RWPE2 (cell line): Measurements from ENCODE around the gene NET1.

Experiments used
- ATAC-seq: fragments of 200-7000 bp; cut with Tn5 transposase; 3 replicates; pipeline ENCODE4 v1.9.1; 2021; ENCODE audit warnings: low read depth
- DNase-seq: peaks from one replicate; pipeline ENCODE4 v3.0.0-alpha.2; 2020; ENCODE audit warnings: low spot score
- H3K27ac ChIP-seq: fragments of 450-650 bp; 2 replicates; pipeline ENCODE4 v1.5.1; 2017; ENCODE audit warnings: mild to moderate bottlenecking; ENCODE audit not compliant: poor library complexity, severe bottlenecking
- H3K27me3 ChIP-seq: fragments of 250-450 bp; sonication (Bioruptor Pico); 2 replicates; pipeline ENCODE4 v1.5.1; 2021; ENCODE audit warnings: mild to moderate bottlenecking, moderate library complexity; ENCODE audit not compliant: insufficient read depth, poor library complexity, severe bottlenecking
- H3K36me3 ChIP-seq: fragments of 250-450 bp; sonication (Bioruptor Pico); 2 replicates; pipeline ENCODE4 v1.5.1; 2020; ENCODE audit warnings: low read depth, mild to moderate bottlenecking, moderate library complexity
- H3K4me1 ChIP-seq: fragments of 250-450 bp; sonication (Bioruptor Pico); 2 replicates; pipeline ENCODE4 v1.5.1; 2021; ENCODE audit warnings: mild to moderate bottlenecking, moderate library complexity; ENCODE audit not compliant: insufficient read depth, poor library complexity, severe bottlenecking
- H3K4me3 ChIP-seq: fragments of 250-450 bp; sonication (Bioruptor Pico); 2 replicates; pipeline ENCODE4 v1.5.1; 2021; ENCODE audit warnings: mild to moderate bottlenecking, moderate library complexity; ENCODE audit not compliant: severe bottlenecking
- H3K9me3 ChIP-seq: fragments of 250-450 bp; sonication (Bioruptor Pico); 2 replicates; pipeline ENCODE4 v1.5.1; 2021; ENCODE audit warnings: mild to moderate bottlenecking, moderate library complexity; ENCODE audit not compliant: severe bottlenecking
- CTCF ChIP-seq: fragments of 450-650 bp; IDR thresholded peaks from one replicate; pipeline ENCODE4 v1.5.1; 2017; ENCODE audit warnings: mild to moderate bottlenecking, moderate library complexity; ENCODE audit not compliant: poor library complexity, severe bottlenecking

NET1 gene

GRCh38 chr10:5449823-5450222 is 37.5 kb downstream of the NET1 start:
- DNase-seq: no peak
- peak; percentile 79 for ATAC-seq

GRCh38 chr10:5450605-5451384 is 38.4 kb downstream of the NET1 start:
- no peaks in the 10 kb centered on the region for H3K9me3 ChIP-seq
- peaks cover 90% of the 10 kb centered on the region for H3K36me3 ChIP-seq
- peak overlapping the region; percentile 72 for H3K27ac ChIP-seq
- ATAC-seq (no peak), DNase-seq (no peak)
- TF ChIP-seq CTCF: no peak
- H3K27me3 ChIP-seq: no peaks in the 10 kb centered on the region
- H3K4me3 ChIP-seq: no peak overlapping the region
- H3K4me1 ChIP-seq: peaks cover 24% of the 10 kb centered on the region

More at GRCh38 chr10:5449823-5450222, 37.5 kb downstream of the NET1 start:
- peak overlapping the region; percentile 53 for H3K4me3 ChIP-seq
- H3K27ac ChIP-seq: peak overlapping the region; percentile 72
- no peaks in the 10 kb centered on the region for H3K9me3 ChIP-seq
- H3K4me1 ChIP-seq: peaks cover 30% of the 10 kb centered on the region
- H3K27me3 ChIP-seq: no peaks in the 10 kb centered on the region
- TF ChIP-seq CTCF: peak; percentile 12
- peaks cover 88% of the 10 kb centered on the region for H3K36me3 ChIP-seq

GRCh38 chr10:5453749-5454489 is 41.6 kb downstream of the NET1 start:
- DNase-seq (no peak), ATAC-seq (no peak)
- Histone ChIP-seq H3K27ac (no peak overlapping the region), H3K36me3 (peaks cover 99% of the 10 kb centered on the region), H3K4me3 (no peak overlapping the region), H3K27me3 (no peaks in the 10 kb centered on the region), H3K4me1 (peaks cover 14% of the 10 kb centered on the region), H3K9me3 (no peaks in the 10 kb centered on the region)
- TF ChIP-seq CTCF: no peak

- DNase-seq: no peak
- Histone ChIP-seq H3K27me3 (no peaks in the 10 kb centered on the region), H3K27ac (no peak overlapping the region), H3K36me3 (peaks cover 99% of the 10 kb centered on the region), H3K4me3 (no peak overlapping the region), H3K4me1 (no peaks in the 10 kb centered on the region), H3K9me3 (no peaks in the 10 kb centered on the region)
- no peak for TF ChIP-seq CTCF
- no peak for ATAC-seq
Observed at GRCh38 chr10:5456563-5456962, 44.2 kb downstream of the NET1 start.
